Ovary (tissue), 9 donors: ENCODE results near the gene PRR5. TPM values are rescaled to one million over a fixed set of nuclear protein-coding genes. Genes with fewer than 3 reads are reported as not detected.

Source experiments
- DNase-seq, 5 donors: peaks; one replicate each; pipeline ENCODE4 v3.0.0-alpha.2; 2019 to 2020
- H3K27ac ChIP-seq, 2 donors: fragments of 200-600 bp; one replicate each; pipeline versions ENCODE4 v1.5.1 to v1.8.0; 2019 to 2022
- H3K27me3 ChIP-seq: fragments of 200-600 bp; one replicate; pipeline ENCODE4 v1.8.0; 2022
- H3K36me3 ChIP-seq: fragments of 200-600 bp; sonication (generic); one replicate; pipeline ENCODE4 v1.5.1; 2019
- H3K4me1 ChIP-seq: one replicate; pipeline ENCODE4 v1.8.1; 2013; ENCODE audit warnings: mild to moderate bottlenecking, moderate library complexity; ENCODE audit not compliant: insufficient read depth
- H3K4me3 ChIP-seq: fragments of 200-600 bp; sonication (generic); one replicate; pipeline ENCODE4 v1.5.1; 2017
- H3K9me3 ChIP-seq, 2 donors: fragments of 200-600 bp in 1 of 2; sonication (generic) in 1 of 2; one replicate each; pipeline versions ENCODE4 v1.5.1 to v1.8.1; 2013 to 2019; ENCODE audit warnings: mild to moderate bottlenecking in 1 of 2, moderate library complexity in 1 of 2
- EP300 ChIP-seq: sonication (generic); formaldehyde crosslinking; IDR thresholded peaks from one replicate; pipeline ENCODE4 v1.6.1; 2017; ENCODE audit warnings: antibody characterized with exemption
- POLR2A ChIP-seq: fragments of 450-650 bp; IDR thresholded peaks from one replicate; pipeline ENCODE4 v1.6.1; 2017; ENCODE audit warnings: antibody characterized with exemption, mild to moderate bottlenecking, moderate library complexity
- WGBS, 3 donors: extraction: QIAGEN DNeasy Blood & Tissue Kit in 1 of 3; methylation state at CpG; one replicate each; pipeline versions ENCODE4 v1.1.5 to v1.1.7; 2013 to 2017; 5-methylcytosine and 5-hydroxymethylcytosine counted together
- intact Hi-C, 4 donors: fragments of 100-400 bp; cut with DNase I; formaldehyde crosslinking; loops; one replicate each; pipeline versions ENCODE4 v1.11.0 to v1.15.1; 2022 to 2023
- polyA plus RNA-seq, 2 donors: library from polyadenylated mRNA; stranded (reverse); fragments of 200-250 nt in 1 of 2; fragments of 350-450 nt in 1 of 2; fragmentation: Illumina TruSeq in 1 of 2; extraction: RNeasy Lipid Tissue Mini Kit (QIAGEN cat#74804) in 1 of 2; gene quantifications; one replicate each; pipeline ENCODE4 v1.2.3, GENCODE V29; 2013 to 2014
- total RNA-seq, 7 donors: library from RNA; depleted of rRNA in 2 of 7; stranded (reverse); fragments of >200 nt in 2 of 7; fragmentation: NEBNext Ultra II Directional in 3 of 7; extraction: Animal tissue kit (Norgen Biotek cat#: 25700) in 3 of 7; gene quantifications; one replicate each; pipeline versions ENCODE4 v1.1.0 to v1.2.4, GENCODE V29; 2016 to 2023
- TF ChIP-seq, protein P1 (sequence below), 3 donors: fragments of 450-650 bp in 2 of 3; fragments of 200-600 bp in 1 of 3; IDR thresholded peaks; one replicate each; pipeline versions ENCODE4 v1.5.1 to v1.8.0; 2016 to 2022; ENCODE audit warnings: antibody characterized with exemption in 3 of 3, mild to moderate bottlenecking in 1 of 3
- donor health status: DM: no; HTN: no; CAD: no; lungs with moderate emphysema.
- donor health status: DM: no; HTN: no; CAD: no.
- donor health status: Bipolar disorder and iron deficiency.
- donor health status: DM: yes; HTN: yes; CAD: no.
- donor health status: DM: no; HTN: no; CAD: no.
- donor health status: DM: yes; HTN: yes; CAD: no.

PRR5 gene
- total and polyA plus RNA-seq, 9 donors, result 4.0 to 21.1 (median 16.8) TPM

DNA sequence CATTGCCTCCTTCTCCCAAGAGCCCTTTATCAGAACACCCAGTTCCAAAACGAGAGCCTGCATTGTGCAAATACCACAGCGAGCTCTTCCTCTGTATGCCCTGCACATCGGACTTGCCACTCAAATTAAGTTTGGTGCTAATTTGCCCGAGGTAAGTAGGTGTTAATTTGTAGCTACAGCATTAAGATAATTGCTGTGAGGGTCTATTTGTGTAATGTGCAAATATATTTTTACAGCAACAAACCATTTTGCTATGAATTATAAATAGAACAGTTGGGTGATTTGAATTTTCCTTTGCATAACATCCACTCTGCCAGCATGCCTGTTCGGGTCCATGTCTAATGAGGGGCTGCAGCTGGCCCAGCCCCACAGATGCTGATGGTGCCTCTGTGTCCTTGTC is 58.5 kb downstream of the PRR5 start:
- no peaks in the 10 kb centered on the region for H3K27me3 ChIP-seq
- no peak overlapping the region for H3K4me3 ChIP-seq
- intact Hi-C loops, result no loop called here
- no peaks in the 10 kb centered on the region for H3K9me3 ChIP-seq
- no peak for TF ChIP-seq POLR2A
- TF ChIP-seq EP300, result no peak
- TF ChIP-seq, protein P1, sequence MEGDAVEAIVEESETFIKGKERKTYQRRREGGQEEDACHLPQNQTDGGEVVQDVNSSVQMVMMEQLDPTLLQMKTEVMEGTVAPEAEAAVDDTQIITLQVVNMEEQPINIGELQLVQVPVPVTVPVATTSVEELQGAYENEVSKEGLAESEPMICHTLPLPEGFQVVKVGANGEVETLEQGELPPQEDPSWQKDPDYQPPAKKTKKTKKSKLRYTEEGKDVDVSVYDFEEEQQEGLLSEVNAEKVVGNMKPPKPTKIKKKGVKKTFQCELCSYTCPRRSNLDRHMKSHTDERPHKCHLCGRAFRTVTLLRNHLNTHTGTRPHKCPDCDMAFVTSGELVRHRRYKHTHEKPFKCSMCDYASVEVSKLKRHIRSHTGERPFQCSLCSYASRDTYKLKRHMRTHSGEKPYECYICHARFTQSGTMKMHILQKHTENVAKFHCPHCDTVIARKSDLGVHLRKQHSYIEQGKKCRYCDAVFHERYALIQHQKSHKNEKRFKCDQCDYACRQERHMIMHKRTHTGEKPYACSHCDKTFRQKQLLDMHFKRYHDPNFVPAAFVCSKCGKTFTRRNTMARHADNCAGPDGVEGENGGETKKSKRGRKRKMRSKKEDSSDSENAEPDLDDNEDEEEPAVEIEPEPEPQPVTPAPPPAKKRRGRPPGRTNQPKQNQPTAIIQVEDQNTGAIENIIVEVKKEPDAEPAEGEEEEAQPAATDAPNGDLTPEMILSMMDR (IDR thresholded peaks at IDR 0.05), result no peak
- WGBS, 3 donors, result 40 to 56% (median 41%) methylated on average over 5 of the region's 5 CpGs
- no peaks in the 10 kb centered on the region for H3K4me1 ChIP-seq
- DNase-seq, result no peak
- H3K27ac ChIP-seq, result no peak overlapping the region
- no peaks in the 10 kb centered on the region for H3K36me3 ChIP-seq

DNA sequence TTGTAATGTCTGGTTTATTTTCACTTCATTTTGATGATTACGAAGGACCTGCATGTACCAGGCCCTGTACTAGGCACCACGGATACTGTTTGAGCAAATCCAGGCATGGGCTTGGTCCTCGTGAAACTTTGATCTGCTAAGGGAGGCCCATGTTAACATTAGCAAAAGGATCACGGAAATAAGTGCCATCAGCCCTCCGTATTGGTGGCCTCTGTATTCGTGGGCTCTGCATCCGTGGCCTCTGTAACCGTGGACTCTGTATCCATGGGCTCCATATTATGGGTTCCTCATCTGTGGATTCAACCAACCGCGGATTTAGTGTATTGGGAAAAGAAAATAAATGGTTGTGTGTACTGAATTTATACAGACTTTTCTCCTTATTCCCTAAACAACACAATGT is 59.0 kb downstream of the PRR5 start:
- 77 to 90% (median 81%) methylated on average over 10 of the region's 10 CpGs for WGBS, 3 donors
- Histone ChIP-seq H3K9me3 (no peaks in the 10 kb centered on the region), H3K27me3 (no peaks in the 10 kb centered on the region), H3K36me3 (no peaks in the 10 kb centered on the region), H3K4me1 (no peaks in the 10 kb centered on the region), H3K27ac (no peak overlapping the region), H3K4me3 (no peak overlapping the region)
- DNase-seq, result no peak
- TF ChIP-seq POLR2A, result no peak
- TF ChIP-seq, protein P1 (IDR thresholded peaks at IDR 0.05), result no peak
- no peak for TF ChIP-seq EP300
- intact Hi-C loops, result no loop called here

DNA sequence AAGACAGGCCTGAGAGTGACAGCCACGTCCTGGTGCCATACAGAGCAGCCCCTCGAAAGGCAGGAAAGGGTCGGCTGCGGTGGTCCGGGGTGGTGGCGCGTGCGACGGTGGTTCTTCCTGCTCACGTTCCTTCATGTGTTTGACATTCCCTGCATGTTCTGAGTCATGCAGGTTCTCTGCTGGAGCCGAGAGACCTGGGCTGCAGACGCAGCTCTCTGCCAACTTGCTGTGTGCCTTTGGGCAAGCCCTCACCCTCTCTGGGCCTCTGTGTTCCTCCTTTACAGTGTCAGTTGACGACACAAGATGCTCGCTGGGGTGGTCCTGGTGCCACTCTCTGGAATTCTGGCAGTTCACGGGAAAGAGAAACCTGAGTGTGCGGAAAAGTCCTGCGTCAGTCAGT is 62.4 kb downstream of the PRR5 start:
- H3K4me3 ChIP-seq, result no peak overlapping the region
- intact Hi-C loops, result no loop called here
- no peaks in the 10 kb centered on the region for H3K27me3 ChIP-seq
- no peak for DNase-seq
- H3K27ac ChIP-seq, result no peak overlapping the region
- TF ChIP-seq, protein P1 (IDR thresholded peaks at IDR 0.05), result no peak
- no peak for TF ChIP-seq POLR2A
- TF ChIP-seq EP300, result no peak
- no peaks in the 10 kb centered on the region for H3K4me1 ChIP-seq
- H3K9me3 ChIP-seq, result no peaks in the 10 kb centered on the region
- no peaks in the 10 kb centered on the region for H3K36me3 ChIP-seq
- 92 to 93% (median 93%) methylated on average over 17 of the region's 17 CpGs for WGBS, 3 donors

DNA sequence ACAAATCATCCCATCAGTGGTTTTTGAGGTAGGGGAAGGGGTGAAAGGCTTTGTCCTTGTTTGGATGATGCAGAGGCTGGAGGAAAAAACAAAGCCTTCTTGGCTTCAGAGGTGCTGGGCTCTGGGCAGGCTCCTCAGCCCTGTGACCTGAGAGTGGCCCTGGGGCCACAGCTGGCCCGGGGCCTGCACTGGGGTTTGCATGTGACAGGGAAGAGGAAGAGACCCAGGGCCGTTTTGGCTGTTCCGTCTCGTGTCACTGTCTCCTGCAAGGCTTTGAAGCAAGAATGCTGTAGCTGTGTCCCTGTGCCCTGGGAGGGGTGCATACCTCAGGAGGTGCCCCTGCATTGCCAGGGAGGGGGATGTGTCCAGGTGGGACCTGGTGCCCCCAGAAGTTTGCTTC is 63.0 kb downstream of the PRR5 start:
- intact Hi-C loops, result no loop called here
- no peaks in the 10 kb centered on the region for H3K27me3 ChIP-seq
- H3K9me3 ChIP-seq, result no peaks in the 10 kb centered on the region
- H3K4me3 ChIP-seq, result no peak overlapping the region
- H3K36me3 ChIP-seq, result no peaks in the 10 kb centered on the region
- TF ChIP-seq, protein P1 (IDR thresholded peaks at IDR 0.05), result no peak
- TF ChIP-seq EP300, result no peak
- no peak for TF ChIP-seq POLR2A
- H3K27ac ChIP-seq, result no peak overlapping the region
- WGBS, 3 donors, result 48 to 54% (median 49%) methylated on average over 4 of the region's 4 CpGs
- no peaks in the 10 kb centered on the region for H3K4me1 ChIP-seq
- DNase-seq, result no peak
